SU-DHL-6 (cell line): ENCODE data around the gene HS2ST1.

ENCODE experiments used
- H2AFZ ChIP-seq: fragments of 200-600 bp; sonication (generic); 2 replicates; pipeline ENCODE4 v1.6.1; 2014; ENCODE audit warnings: low read depth, mild to moderate bottlenecking, moderate library complexity, mixed read lengths, antibody characterized with exemption, low read length; ENCODE audit not compliant: severe bottlenecking
- H3F3A ChIP-seq: fragments of 200-600 bp; shearing (Covaris generic); 2 replicates; pipeline ENCODE4 v1.6.0; 2016; ENCODE audit warnings: antibody characterized with exemption, mild to moderate bottlenecking; ENCODE audit not compliant: insufficient read depth
- H3K27ac ChIP-seq: fragments of 200-600 bp; sonication (generic); 2 replicates; pipeline ENCODE4 v1.5.1; 2016; ENCODE audit warnings: low read depth, mild to moderate bottlenecking, low read length, moderate library complexity, mixed read lengths
- H3K27me3 ChIP-seq: fragments of 200-600 bp; sonication (generic), shearing (Covaris generic); 2 replicates; pipeline ENCODE4 v1.6.0; 2014; ENCODE audit warnings: mild to moderate bottlenecking, low read length
- H3K36me3 ChIP-seq: fragments of 200-600 bp; sonication (generic); 2 replicates; pipeline ENCODE4 v1.6.1; 2014; ENCODE audit warnings: mild to moderate bottlenecking, low read length, mixed read lengths
- H3K4me2 ChIP-seq: fragments of 300-600, 200-600 bp; shearing (Covaris generic), sonication (generic); 2 replicates; pipeline ENCODE4 v1.6.0; 2014; ENCODE audit warnings: low read length, low read depth, mild to moderate bottlenecking; ENCODE audit not compliant: poor library complexity, severe bottlenecking
- H3K4me3 ChIP-seq: fragments of 200-600 bp; sonication (generic); 2 replicates; pipeline ENCODE4 v1.5.1; 2014; ENCODE audit warnings: antibody characterized with exemption, low read length, mild to moderate bottlenecking, mixed read lengths; ENCODE audit not compliant: insufficient read depth, poor library complexity, severe bottlenecking
- H3K79me2 ChIP-seq: fragments of 200-600 bp; sonication (generic); 2 replicates; pipeline ENCODE4 v1.6.1; 2014; ENCODE audit warnings: mild to moderate bottlenecking, low read length, moderate library complexity; ENCODE audit not compliant: insufficient read depth
- H3K9ac ChIP-seq: fragments of 200-600 bp; sonication (generic); 2 replicates; pipeline ENCODE4 v1.7.0; 2014; ENCODE audit warnings: mild to moderate bottlenecking, low read length
- H3K9me2 ChIP-seq: fragments of 200-600 bp; sonication (generic); replicated peaks from 2 replicates; pipeline ENCODE4 v1.6.1; 2014; ENCODE audit warnings: low read length; ENCODE audit not compliant: insufficient read depth
- H3K9me3 ChIP-seq: fragments of 200-600 bp; sonication (generic); 2 replicates; pipeline ENCODE4 v1.6.1; 2014; ENCODE audit warnings: low read length, mixed read lengths; ENCODE audit not compliant: insufficient read depth
- H4K20me1 ChIP-seq: fragments of 200-600 bp; sonication (generic); 2 replicates; pipeline ENCODE4 v1.6.1; 2014; ENCODE audit warnings: low read depth, mild to moderate bottlenecking, antibody characterized with exemption, low read length, moderate library complexity, mixed read lengths
- EZH2phosphoT487 ChIP-seq: fragments of 200-600 bp; sonication (generic), shearing (Covaris generic); conservative IDR thresholded peaks from 2 replicates; pipeline ENCODE4 v1.6.1; 2018; ENCODE audit warnings: mild to moderate bottlenecking, antibody characterized with exemption, low read length, moderate library complexity, mixed read lengths
- TF ChIP-seq, protein P1 (sequence below): fragments of 200-600 bp; sonication (generic); IDR thresholded peaks from one replicate; pipeline ENCODE4 v1.5.1; 2017; ENCODE audit warnings: antibody characterized with exemption, mild to moderate bottlenecking, low read length, moderate library complexity; ENCODE audit not compliant: insufficient read depth, poor library complexity, severe bottlenecking

The HS2ST1 gene

DNA sequence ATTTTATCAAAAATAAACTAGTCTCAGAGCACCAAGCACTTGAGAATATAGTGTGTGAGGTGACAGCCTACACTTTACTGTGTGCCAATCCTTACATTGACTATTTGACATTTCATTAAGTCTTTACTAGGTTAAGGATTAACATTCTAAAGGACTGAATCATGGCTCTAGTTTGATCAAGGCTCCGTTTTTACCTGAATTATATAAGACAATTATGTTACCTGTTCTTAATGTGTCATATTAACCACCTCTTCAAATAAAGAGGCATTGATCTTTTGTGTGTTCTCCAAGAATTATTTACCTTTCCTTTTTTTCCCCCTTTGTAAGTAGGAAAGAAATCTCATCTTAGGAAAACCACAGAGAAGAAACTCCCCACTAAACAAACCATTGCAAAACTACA is 189.7 kb downstream of the HS2ST1 start:
- Histone ChIP-seq H3K27ac (no peak overlapping the region), H3K9ac (no peak overlapping the region), H3K27me3 (no peaks in the 10 kb centered on the region), H3K36me3 (peaks cover 29% of the 10 kb centered on the region), H2AFZ (no peak overlapping the region), H3K9me2 (no peaks in the 10 kb centered on the region), H4K20me1 (no peaks in the 10 kb centered on the region), H3K9me3 (no peaks in the 10 kb centered on the region), H3F3A (peaks cover 14% of the 10 kb centered on the region), H3K4me2 (no peak overlapping the region), H3K79me2 (no peaks in the 10 kb centered on the region), H3K4me3 (no peak overlapping the region)
- TF ChIP-seq EZH2phosphoT487 = no peak
- TF ChIP-seq, protein P1, sequence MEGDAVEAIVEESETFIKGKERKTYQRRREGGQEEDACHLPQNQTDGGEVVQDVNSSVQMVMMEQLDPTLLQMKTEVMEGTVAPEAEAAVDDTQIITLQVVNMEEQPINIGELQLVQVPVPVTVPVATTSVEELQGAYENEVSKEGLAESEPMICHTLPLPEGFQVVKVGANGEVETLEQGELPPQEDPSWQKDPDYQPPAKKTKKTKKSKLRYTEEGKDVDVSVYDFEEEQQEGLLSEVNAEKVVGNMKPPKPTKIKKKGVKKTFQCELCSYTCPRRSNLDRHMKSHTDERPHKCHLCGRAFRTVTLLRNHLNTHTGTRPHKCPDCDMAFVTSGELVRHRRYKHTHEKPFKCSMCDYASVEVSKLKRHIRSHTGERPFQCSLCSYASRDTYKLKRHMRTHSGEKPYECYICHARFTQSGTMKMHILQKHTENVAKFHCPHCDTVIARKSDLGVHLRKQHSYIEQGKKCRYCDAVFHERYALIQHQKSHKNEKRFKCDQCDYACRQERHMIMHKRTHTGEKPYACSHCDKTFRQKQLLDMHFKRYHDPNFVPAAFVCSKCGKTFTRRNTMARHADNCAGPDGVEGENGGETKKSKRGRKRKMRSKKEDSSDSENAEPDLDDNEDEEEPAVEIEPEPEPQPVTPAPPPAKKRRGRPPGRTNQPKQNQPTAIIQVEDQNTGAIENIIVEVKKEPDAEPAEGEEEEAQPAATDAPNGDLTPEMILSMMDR = no peak

DNA sequence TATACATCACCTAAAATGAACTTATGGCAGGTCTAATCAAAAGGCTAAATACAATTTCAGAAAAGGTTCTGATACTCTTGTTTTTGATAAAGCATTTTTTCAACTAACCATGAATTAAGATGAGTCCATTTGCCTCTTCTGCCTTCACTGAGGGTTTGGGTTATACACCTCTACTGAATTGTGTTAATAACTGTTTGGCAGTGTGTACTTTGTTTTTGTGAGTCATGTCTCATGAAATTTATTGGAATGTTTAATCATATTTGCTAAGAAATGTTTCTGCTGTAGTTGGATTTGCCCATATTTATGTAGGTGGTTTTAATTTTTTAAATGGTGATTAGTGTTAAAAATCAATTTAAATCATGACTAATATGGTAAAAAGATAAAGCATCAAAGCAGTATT is 190.5 kb downstream of the HS2ST1 start:
- Histone ChIP-seq H3K36me3 (peaks cover 32% of the 10 kb centered on the region), H3K27ac (no peak overlapping the region), H2AFZ (no peak overlapping the region), H3K9ac (no peak overlapping the region), H3K4me2 (no peak overlapping the region), H3K4me3 (no peak overlapping the region), H4K20me1 (no peaks in the 10 kb centered on the region), H3F3A (peaks cover 14% of the 10 kb centered on the region), H3K27me3 (no peaks in the 10 kb centered on the region), H3K9me3 (no peaks in the 10 kb centered on the region), H3K79me2 (no peaks in the 10 kb centered on the region), H3K9me2 (no peaks in the 10 kb centered on the region)
- TF ChIP-seq, protein P1 = no peak
- no peak for TF ChIP-seq EZH2phosphoT487

DNA sequence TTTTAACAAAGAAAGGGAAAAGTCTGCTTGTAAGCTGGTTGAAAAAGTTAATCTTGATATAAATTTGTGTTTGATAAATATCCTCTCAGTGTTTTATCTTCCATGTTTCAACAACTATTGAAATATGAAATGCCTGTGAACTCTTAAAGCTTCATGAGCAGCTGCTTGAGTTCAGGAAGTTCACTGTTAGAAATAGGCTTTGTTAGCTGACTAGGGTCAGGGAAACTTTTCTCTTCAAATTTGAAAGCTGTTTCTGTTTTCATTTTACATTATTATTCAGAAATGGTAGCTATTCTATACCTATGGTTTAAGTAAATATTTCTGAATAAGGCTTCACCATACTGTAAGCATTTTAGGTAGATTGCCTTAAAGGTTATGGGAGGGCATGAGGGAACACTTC is 191.7 kb downstream of the HS2ST1 start:
- H3K27ac ChIP-seq = peak overlapping the region; percentile 18; the same call in 1 of the 2 replicates
- no peaks in the 10 kb centered on the region for H3K9me2 ChIP-seq
- H3K27me3 ChIP-seq = no peaks in the 10 kb centered on the region
- H2AFZ ChIP-seq = no peak overlapping the region
- H3K9ac ChIP-seq = no peak overlapping the region
- peaks cover 14% of the 10 kb centered on the region for H3F3A ChIP-seq
- H3K4me2 ChIP-seq = peak overlapping the region; percentile 4
- H3K36me3 ChIP-seq = peaks cover 32% of the 10 kb centered on the region
- no peaks in the 10 kb centered on the region for H3K79me2 ChIP-seq
- TF ChIP-seq, protein P1 = no peak
- no peak for TF ChIP-seq EZH2phosphoT487
- no peaks in the 10 kb centered on the region for H4K20me1 ChIP-seq
- H3K4me3 ChIP-seq = no peak overlapping the region
- no peaks in the 10 kb centered on the region for H3K9me3 ChIP-seq
